HL-60 (cell line): Measurements from ENCODE around the gene CNTD1.

Source experiments
- DNase-seq, 2 experiments: peaks; one replicate each; pipeline ENCODE4 v3.0.0-alpha.2; 2010 to 2020; ENCODE audit warnings: low read depth in 1 of 2, low spot score in 1 of 2
- H3K27ac ChIP-seq: fragments of 250-450 bp; sonication (Bioruptor Pico); replicated peaks from 2 replicates; pipeline ENCODE4 v1.5.1; 2020; ENCODE audit warnings: mild to moderate bottlenecking, moderate library complexity
- H3K27me3 ChIP-seq: fragments of 250-450 bp; sonication (Bioruptor Pico); 2 replicates; pipeline ENCODE4 v1.5.1; 2021; ENCODE audit warnings: mild to moderate bottlenecking, moderate library complexity; ENCODE audit not compliant: insufficient read depth, poor library complexity, severe bottlenecking
- H3K4me3 ChIP-seq: replicated peaks from 2 replicates; pipeline ENCODE4 v1.5.1; 2011; ENCODE audit warnings: mild to moderate bottlenecking, control low read depth, low read length; ENCODE audit not compliant: insufficient read depth
- GABPA ChIP-seq: IDR thresholded peaks from 2 replicates; pipeline ENCODE4 v1.6.1; 2012; ENCODE audit warnings: low read depth
- POLR2AphosphoS5 ChIP-seq: IDR thresholded peaks from 2 replicates; pipeline ENCODE4 v1.6.1; 2012; ENCODE audit warnings: low read depth
- SPI1 ChIP-seq: IDR thresholded peaks from 2 replicates; pipeline ENCODE4 v1.6.1; 2012; ENCODE audit warnings: low read depth, mild to moderate bottlenecking, borderline replicate concordance
- TF ChIP-seq, protein P1 (sequence below): IDR thresholded peaks from one replicate; pipeline ENCODE4 v1.5.1; 2011; ENCODE audit warnings: low read length, control low read depth, inconsistent platforms; ENCODE audit not compliant: insufficient read depth
- TF ChIP-seq, protein P2 (sequence below): IDR thresholded peaks from 2 replicates; pipeline ENCODE4 v1.6.1; 2012; ENCODE audit warnings: low read depth; ENCODE audit not compliant: insufficient replicate concordance

Gene CNTD1

DNA sequence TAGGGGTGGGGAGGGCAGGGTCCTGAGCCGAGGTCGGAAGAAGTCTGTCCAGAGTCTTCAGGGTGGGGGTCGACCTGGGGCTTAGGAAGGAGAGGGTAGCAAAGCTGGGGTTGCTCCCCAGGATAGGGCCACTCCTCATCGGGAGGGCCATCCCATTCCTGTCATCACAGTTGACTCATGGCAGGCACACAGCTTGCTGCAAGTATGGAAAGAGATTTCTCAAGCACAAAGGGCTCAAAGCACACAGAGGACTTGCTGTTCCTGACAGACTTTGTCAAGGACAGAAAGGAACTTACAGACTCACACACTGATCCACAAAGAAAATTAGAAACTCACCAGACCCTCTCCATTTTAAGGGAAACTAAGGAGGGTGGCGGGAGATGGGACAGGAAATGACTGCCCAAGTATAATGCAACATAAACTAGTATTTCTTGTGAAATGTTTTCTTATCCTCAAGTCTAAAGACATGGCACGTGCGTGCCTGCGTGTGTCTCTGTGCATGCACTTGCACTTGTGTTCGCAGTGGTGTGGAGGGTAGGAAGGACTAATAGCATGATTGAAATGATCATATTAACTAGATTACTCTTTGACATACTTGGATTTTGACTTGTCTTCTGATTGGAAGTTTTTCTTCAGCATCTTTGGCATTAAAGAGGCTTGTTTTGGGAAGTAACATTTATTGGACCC, 48.1 kb downstream of the CNTD1 start:
- no peaks in the 10 kb centered on the region for H3K27me3 ChIP-seq
- no peak overlapping the region for H3K4me3 ChIP-seq
- no peak overlapping the region for H3K27ac ChIP-seq
- no peak for TF ChIP-seq GABPA
- TF ChIP-seq, protein P1, sequence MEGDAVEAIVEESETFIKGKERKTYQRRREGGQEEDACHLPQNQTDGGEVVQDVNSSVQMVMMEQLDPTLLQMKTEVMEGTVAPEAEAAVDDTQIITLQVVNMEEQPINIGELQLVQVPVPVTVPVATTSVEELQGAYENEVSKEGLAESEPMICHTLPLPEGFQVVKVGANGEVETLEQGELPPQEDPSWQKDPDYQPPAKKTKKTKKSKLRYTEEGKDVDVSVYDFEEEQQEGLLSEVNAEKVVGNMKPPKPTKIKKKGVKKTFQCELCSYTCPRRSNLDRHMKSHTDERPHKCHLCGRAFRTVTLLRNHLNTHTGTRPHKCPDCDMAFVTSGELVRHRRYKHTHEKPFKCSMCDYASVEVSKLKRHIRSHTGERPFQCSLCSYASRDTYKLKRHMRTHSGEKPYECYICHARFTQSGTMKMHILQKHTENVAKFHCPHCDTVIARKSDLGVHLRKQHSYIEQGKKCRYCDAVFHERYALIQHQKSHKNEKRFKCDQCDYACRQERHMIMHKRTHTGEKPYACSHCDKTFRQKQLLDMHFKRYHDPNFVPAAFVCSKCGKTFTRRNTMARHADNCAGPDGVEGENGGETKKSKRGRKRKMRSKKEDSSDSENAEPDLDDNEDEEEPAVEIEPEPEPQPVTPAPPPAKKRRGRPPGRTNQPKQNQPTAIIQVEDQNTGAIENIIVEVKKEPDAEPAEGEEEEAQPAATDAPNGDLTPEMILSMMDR: no peak
- no peak for TF ChIP-seq SPI1
- no peak for TF ChIP-seq POLR2AphosphoS5
- TF ChIP-seq, protein P2, sequence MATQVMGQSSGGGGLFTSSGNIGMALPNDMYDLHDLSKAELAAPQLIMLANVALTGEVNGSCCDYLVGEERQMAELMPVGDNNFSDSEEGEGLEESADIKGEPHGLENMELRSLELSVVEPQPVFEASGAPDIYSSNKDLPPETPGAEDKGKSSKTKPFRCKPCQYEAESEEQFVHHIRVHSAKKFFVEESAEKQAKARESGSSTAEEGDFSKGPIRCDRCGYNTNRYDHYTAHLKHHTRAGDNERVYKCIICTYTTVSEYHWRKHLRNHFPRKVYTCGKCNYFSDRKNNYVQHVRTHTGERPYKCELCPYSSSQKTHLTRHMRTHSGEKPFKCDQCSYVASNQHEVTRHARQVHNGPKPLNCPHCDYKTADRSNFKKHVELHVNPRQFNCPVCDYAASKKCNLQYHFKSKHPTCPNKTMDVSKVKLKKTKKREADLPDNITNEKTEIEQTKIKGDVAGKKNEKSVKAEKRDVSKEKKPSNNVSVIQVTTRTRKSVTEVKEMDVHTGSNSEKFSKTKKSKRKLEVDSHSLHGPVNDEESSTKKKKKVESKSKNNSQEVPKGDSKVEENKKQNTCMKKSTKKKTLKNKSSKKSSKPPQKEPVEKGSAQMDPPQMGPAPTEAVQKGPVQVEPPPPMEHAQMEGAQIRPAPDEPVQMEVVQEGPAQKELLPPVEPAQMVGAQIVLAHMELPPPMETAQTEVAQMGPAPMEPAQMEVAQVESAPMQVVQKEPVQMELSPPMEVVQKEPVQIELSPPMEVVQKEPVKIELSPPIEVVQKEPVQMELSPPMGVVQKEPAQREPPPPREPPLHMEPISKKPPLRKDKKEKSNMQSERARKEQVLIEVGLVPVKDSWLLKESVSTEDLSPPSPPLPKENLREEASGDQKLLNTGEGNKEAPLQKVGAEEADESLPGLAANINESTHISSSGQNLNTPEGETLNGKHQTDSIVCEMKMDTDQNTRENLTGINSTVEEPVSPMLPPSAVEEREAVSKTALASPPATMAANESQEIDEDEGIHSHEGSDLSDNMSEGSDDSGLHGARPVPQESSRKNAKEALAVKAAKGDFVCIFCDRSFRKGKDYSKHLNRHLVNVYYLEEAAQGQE: no peak
- DNase-seq: peak in 1 of 2 experiments; percentile 34

DNA sequence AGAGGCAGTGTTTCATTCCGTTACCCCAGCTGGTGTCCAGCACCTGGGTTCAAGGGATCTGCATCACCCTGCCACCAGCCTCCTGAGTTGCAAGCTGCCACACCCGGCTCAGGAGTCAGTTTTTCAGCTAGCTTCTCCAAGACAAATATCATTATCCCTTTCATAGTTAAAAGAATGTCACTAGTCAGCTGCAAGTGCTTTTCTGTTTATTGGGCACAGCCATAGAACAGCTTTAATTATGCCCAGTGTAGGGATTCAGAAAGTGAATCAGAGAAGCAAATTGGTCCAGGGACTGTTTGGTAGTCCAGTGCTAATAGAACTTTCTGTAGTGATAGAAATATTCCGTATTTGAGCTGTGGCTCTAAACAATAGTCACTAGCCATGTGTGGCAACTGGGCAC, 49.4 kb downstream of the CNTD1 start:
- Histone ChIP-seq H3K27me3 (no peaks in the 10 kb centered on the region), H3K4me3 (no peak overlapping the region), H3K27ac (no peak overlapping the region)
- TF ChIP-seq, protein P2: no peak
- TF ChIP-seq, protein P1: no peak
- TF ChIP-seq POLR2AphosphoS5 (no peak), SPI1 (no peak), GABPA (no peak)
- DNase-seq: no peak

DNA sequence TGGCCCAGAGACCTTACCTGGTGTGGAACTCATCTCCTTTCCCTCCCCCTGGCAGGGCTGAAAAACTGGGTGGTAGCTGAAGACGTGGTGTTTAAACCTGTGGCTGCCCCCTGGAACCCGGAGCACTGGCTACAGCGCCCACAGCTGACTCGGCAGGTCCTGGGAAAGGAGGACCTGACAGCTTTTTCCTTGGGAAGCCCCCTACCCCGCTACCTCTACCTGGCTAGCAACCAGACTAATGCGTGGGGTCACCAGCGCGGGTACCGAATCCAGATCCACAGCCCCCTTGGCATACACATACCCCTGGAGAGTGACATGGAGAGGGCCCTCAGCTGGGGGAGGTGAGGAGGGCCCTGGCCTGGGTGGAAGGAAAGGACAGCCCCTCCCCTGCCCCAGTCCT, 50.4 kb downstream of the CNTD1 start:
- no peak for DNase-seq
- TF ChIP-seq GABPA: no peak
- H3K27ac ChIP-seq: no peak overlapping the region
- H3K4me3 ChIP-seq: no peak overlapping the region
- no peaks in the 10 kb centered on the region for H3K27me3 ChIP-seq

DNA sequence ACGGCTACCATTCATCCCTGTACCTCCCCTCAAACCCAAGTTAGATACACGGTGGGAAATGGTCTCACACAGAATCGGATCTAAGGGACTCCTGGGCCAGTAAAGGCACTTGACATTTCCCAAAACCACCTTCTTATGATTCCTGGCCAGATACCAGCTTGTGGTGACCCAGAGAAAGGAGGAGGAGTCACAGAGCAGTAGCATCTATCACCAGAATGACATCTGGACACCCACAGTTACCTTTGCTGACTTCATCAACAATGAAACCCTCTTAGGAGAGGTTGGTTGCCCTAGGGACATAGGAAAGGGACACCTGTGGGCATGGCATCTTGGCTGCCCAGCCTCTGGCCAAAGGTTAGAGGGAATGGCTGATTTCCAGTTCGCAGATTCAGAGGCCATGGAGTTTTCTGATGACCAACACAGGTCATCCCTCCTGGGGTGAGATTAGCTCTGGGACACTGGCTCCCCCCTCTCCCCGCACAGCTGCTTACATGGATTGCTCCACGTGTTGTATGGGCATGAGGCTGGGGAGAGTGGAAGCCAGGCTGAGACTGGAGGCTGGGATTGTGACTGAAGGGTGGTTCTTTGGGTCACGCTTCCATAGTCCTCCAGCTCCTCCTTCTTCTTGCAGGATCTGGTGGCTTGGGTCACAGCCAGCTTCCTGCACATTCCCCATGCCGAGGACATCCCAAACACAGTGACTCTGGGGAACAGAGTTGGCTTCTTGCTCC, 51.0 kb downstream of the CNTD1 start:
- H3K4me3 ChIP-seq: no peak overlapping the region
- H3K27ac ChIP-seq: no peak overlapping the region
- TF ChIP-seq POLR2AphosphoS5: no peak
- TF ChIP-seq, protein P2: no peak
- no peak for TF ChIP-seq SPI1
- TF ChIP-seq, protein P1: no peak
- no peak for TF ChIP-seq GABPA
- H3K27me3 ChIP-seq: no peaks in the 10 kb centered on the region
- DNase-seq: no peak
